ENCODE measurements around the gene OPN4.

GRCh38 chr10:86681722-86682386, 27.5 kb downstream of the OPN4 start:
- TF ChIP-seq EZH2 (IDR thresholded peaks at IDR 0.05; ENCODE audit: borderline replicate concordance, low read depth, low read length, severe bottlenecking): no peak
- no peak for TF ChIP-seq CTCF (IDR thresholded peaks at IDR 0.05; ENCODE audit: borderline replicate concordance, extremely low read depth, low read length, poor library complexity, severe bottlenecking)
